KMS-11 (cell line): ENCODE results near the gene SLC7A8.
A peak's percentile ranks its signal among the peaks of the same experiment; 100 is the strongest.

Experiments
- H2AFZ ChIP-seq: fragments of 200-600 bp; sonication (generic); 2 replicates; pipeline ENCODE4 v1.6.1; 2016; ENCODE audit warnings: antibody characterized with exemption, mixed run types, low read depth
- H3K27ac ChIP-seq: fragments of 200-600 bp; sonication (generic); 2 replicates; pipeline ENCODE4 v1.6.1; 2016; ENCODE audit warnings: mild to moderate bottlenecking, mixed run types
- H3K27me3 ChIP-seq: fragments of 200-600 bp; sonication (generic); 2 replicates; pipeline ENCODE4 v1.6.1; 2017; ENCODE audit warnings: mild to moderate bottlenecking, low read depth, mixed run types, moderate library complexity; ENCODE audit not compliant: insufficient read depth
- H3K36me3 ChIP-seq: fragments of 200-600 bp; sonication (generic); 2 replicates; pipeline ENCODE4 v1.6.1; 2017; ENCODE audit warnings: mild to moderate bottlenecking, mixed run types; ENCODE audit not compliant: insufficient read depth
- H3K4me1 ChIP-seq: fragments of 200-600 bp; sonication (generic); 2 replicates; pipeline ENCODE4 v1.6.1; 2016; ENCODE audit warnings: mild to moderate bottlenecking, low read depth, mixed run types; ENCODE audit not compliant: poor library complexity, severe bottlenecking
- H3K4me2 ChIP-seq: fragments of 200-600 bp; sonication (generic); 2 replicates; pipeline ENCODE4 v1.7.0; 2016; ENCODE audit warnings: mild to moderate bottlenecking, mixed run types
- H3K4me3 ChIP-seq: fragments of 200-600 bp; sonication (generic); IDR thresholded peaks from 2 replicates; pipeline ENCODE4 v1.6.1; 2017; ENCODE audit warnings: low read depth, low read length, mixed read lengths; ENCODE audit not compliant: insufficient read depth
- H3K79me2 ChIP-seq: fragments of 200-600 bp; sonication (generic); 2 replicates; pipeline ENCODE4 v1.6.1; 2016; ENCODE audit warnings: low read depth, mixed run types; ENCODE audit not compliant: insufficient read depth
- H3K9ac ChIP-seq: fragments of 200-600 bp; sonication (generic); 2 replicates; pipeline ENCODE4 v1.6.1; 2016; ENCODE audit warnings: mild to moderate bottlenecking, mixed run types
- H4K20me1 ChIP-seq: fragments of 200-600 bp; sonication (generic); 2 replicates; pipeline ENCODE4 v1.6.1; 2016; ENCODE audit warnings: mild to moderate bottlenecking, mixed run types; ENCODE audit not compliant: insufficient read depth
- CTCF ChIP-seq: fragments of 200-600 bp; sonication (generic); conservative IDR thresholded peaks from 2 replicates; pipeline ENCODE4 v1.6.1; 2017; ENCODE audit warnings: low read depth, mild to moderate bottlenecking, antibody characterized with exemption, low read length, moderate library complexity, mixed read lengths

SLC7A8 gene

GRCh38 chr14:23195552-23196101, 12.2 kb upstream of the SLC7A8 start:
- no peaks in the 10 kb centered on the region for H4K20me1 ChIP-seq
- H2AFZ ChIP-seq, result no peak overlapping the region
- no peaks in the 10 kb centered on the region for H3K36me3 ChIP-seq
- no peaks in the 10 kb centered on the region for H3K4me1 ChIP-seq
- H3K4me2 ChIP-seq, result no peak overlapping the region
- no peaks in the 10 kb centered on the region for H3K79me2 ChIP-seq
- H3K4me3 ChIP-seq, result no peak overlapping the region
- H3K9ac ChIP-seq, result no peak overlapping the region
- no peak for TF ChIP-seq CTCF
- H3K27me3 ChIP-seq, result no peaks in the 10 kb centered on the region
- H3K27ac ChIP-seq, result no peak overlapping the region

GRCh38 chr14:23193432-23193831, 10.0 kb upstream of the SLC7A8 start:
- Histone ChIP-seq H2AFZ (no peak overlapping the region), H3K27ac (no peak overlapping the region)
- TF ChIP-seq CTCF, result no peak

GRCh38 chr14:23187925-23188324, 4.5 kb upstream of the SLC7A8 start:
- Histone ChIP-seq H3K27me3 (no peaks in the 10 kb centered on the region), H4K20me1 (no peaks in the 10 kb centered on the region), H3K27ac (no peak overlapping the region), H3K36me3 (no peaks in the 10 kb centered on the region), H3K4me2 (no peak overlapping the region), H3K4me3 (no peak overlapping the region), H3K79me2 (no peaks in the 10 kb centered on the region), H2AFZ (no peak overlapping the region), H3K9ac (no peak overlapping the region), H3K4me1 (peaks cover 6% of the 10 kb centered on the region)
- no peak for TF ChIP-seq CTCF

More at GRCh38 chr14:23193432-23193831, 10.0 kb upstream of the SLC7A8 start:
- Histone ChIP-seq H3K4me3 (no peak overlapping the region), H3K27me3 (no peaks in the 10 kb centered on the region), H3K4me2 (no peak overlapping the region), H3K9ac (no peak overlapping the region), H4K20me1 (no peaks in the 10 kb centered on the region), H3K4me1 (no peaks in the 10 kb centered on the region), H3K36me3 (no peaks in the 10 kb centered on the region), H3K79me2 (no peaks in the 10 kb centered on the region)

GRCh38 chr14:23186913-23187654, 3.6 kb upstream of the SLC7A8 start:
- H3K79me2 ChIP-seq, result no peaks in the 10 kb centered on the region
- no peaks in the 10 kb centered on the region for H4K20me1 ChIP-seq
- H3K4me2 ChIP-seq, result no peak overlapping the region
- H3K4me3 ChIP-seq, result no peak overlapping the region
- no peak overlapping the region for H3K9ac ChIP-seq
- H3K27ac ChIP-seq, result no peak overlapping the region
- H3K36me3 ChIP-seq, result no peaks in the 10 kb centered on the region
- no peaks in the 10 kb centered on the region for H3K27me3 ChIP-seq
- H2AFZ ChIP-seq, result peak overlapping the region; percentile 52; the same call in 1 of the 2 replicates
- TF ChIP-seq CTCF, result peak; percentile 74
- H3K4me1 ChIP-seq, result peaks cover 6% of the 10 kb centered on the region
